ENCODE results near the gene POU4F3. TPM values are rescaled to one million over a fixed set of nuclear protein-coding genes. Genes with fewer than 3 reads are reported as not detected.

The POU4F3 gene
- total RNA-seq, 4 donors from 2014 or later, result 0.30 TPM; not detected in 3

DNA sequence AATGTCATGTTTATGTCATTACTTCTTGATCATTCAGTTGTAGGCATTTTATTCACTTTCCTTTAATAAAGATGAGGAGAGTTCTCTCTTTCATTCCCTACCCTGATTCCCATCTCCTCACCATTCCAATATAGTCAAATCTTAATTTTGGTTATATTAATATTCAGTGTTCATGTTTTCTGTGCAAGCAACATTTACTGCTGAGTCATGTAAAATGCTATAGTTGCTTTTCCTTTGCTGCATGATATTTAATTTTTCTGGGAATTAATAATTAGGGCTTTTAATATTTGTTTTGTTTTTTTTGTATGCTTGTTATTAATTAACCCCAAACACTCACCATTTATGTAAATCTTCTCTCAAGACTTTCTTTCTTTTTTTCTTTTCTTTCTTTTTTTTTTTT, 18.5 kb downstream of the POU4F3 start:
- intact Hi-C loops (cut with DNase I; ENCODE audit: low total_unique reads), result no loop called here
- TF ChIP-seq POLR2A (IDR thresholded peaks at IDR 0.05) (no peak), CTCF (IDR thresholded peaks at IDR 0.05) (no peak)
- no peak for DNase-seq

GRCh38 chr5:146359836-146360235, 21.2 kb downstream of the POU4F3 start:
- Histone ChIP-seq H3K9me3 (no peaks in the 10 kb centered on the region), H3K27ac (no peak overlapping the region), H3K4me1 (no peaks in the 10 kb centered on the region), H3K36me3 (no peaks in the 10 kb centered on the region), H3K4me3 (no peak overlapping the region), H3K27me3 (no peaks in the 10 kb centered on the region)
- DNase-seq, result no peak
- TF ChIP-seq CTCF (IDR thresholded peaks at IDR 0.05) (no peak), POLR2A (IDR thresholded peaks at IDR 0.05) (no peak)
- intact Hi-C loops (cut with DNase I; ENCODE audit: low total_unique reads), result no loop called here

More for the DNA sequence above, 18.5 kb downstream of the POU4F3 start:
- no peak overlapping the region for H3K4me3 ChIP-seq
- no peaks in the 10 kb centered on the region for H3K27me3 ChIP-seq
- H3K27ac ChIP-seq, result no peak overlapping the region
- no peaks in the 10 kb centered on the region for H3K9me3 ChIP-seq
- no peaks in the 10 kb centered on the region for H3K36me3 ChIP-seq
- no peaks in the 10 kb centered on the region for H3K4me1 ChIP-seq

DNA sequence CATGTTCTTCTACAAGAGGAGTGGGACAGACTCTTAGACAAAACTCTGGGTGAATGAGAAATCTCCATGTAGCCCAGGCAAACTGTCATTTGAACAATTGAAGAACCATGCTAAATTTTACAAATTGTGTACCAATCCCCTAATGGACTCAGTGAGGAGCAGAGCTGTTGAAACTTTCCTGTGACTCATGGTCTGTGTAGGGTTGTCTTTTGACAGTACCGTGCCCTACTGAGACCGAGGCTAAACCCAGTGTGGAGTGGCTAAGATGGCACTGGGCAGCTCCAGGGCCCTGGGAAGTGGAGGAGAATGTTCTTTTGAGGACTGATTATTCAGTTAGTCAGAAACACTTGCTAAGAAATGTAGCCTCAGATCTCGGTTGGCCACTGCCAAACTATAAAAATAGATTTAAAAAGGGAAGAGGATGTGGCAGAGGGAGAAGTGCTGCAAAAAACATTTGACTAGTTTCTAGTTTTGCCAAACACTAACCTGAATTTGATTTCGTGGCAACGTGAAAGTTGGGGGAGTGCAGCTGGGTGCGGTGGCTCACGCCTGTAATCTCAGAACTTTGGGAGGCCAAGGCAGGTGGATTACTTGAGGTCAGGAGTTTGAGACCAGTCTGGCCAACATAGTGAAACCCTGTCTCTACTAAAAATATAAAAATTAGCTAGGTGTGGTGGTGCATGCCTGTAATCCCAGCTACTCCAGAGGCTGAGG, 24.7 kb downstream of the POU4F3 start:
- Histone ChIP-seq H3K9me3 (no peaks in the 10 kb centered on the region), H3K4me3 (no peak overlapping the region), H3K27ac (no peak overlapping the region), H3K36me3 (no peaks in the 10 kb centered on the region), H3K27me3 (no peaks in the 10 kb centered on the region), H3K4me1 (no peaks in the 10 kb centered on the region)
- no peak for TF ChIP-seq POLR2A (IDR thresholded peaks at IDR 0.05)
- TF ChIP-seq CTCF (IDR thresholded peaks at IDR 0.05), result no peak
- intact Hi-C loops (cut with DNase I; ENCODE audit: low total_unique reads), result no loop called here
- no peak for DNase-seq

DNA sequence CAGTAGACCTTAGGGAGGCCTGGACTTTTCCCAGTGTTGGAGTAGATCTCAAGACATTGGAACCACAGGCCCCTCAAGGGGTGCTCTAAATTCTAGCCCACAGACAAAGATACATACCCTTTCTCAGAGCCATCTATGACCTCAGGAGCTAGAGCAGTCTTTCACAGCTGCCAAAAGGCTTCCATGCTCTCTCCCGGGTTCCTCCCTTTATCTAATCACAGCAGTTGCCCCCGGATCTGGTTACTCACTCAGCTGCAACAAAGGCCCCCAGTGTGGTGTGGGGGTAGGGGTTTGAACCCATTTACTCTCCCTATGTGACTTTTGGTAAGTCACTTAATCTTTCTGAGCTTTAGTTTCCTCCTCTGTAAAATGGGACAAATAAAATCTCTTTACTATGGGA, 27.0 kb downstream of the POU4F3 start:
- no peak for DNase-seq
- intact Hi-C loops (cut with DNase I; ENCODE audit: low total_unique reads), result no loop called here

More for the DNA sequence above, 27.0 kb downstream of the POU4F3 start:
- Histone ChIP-seq H3K4me1 (no peaks in the 10 kb centered on the region), H3K27ac (no peak overlapping the region), H3K36me3 (no peaks in the 10 kb centered on the region), H3K4me3 (no peak overlapping the region), H3K27me3 (no peaks in the 10 kb centered on the region), H3K9me3 (no peaks in the 10 kb centered on the region)
- TF ChIP-seq POLR2A (IDR thresholded peaks at IDR 0.05) (no peak), CTCF (IDR thresholded peaks at IDR 0.05) (no peak)
